Measurements from ENCODE around the gene TSC22D1. TPM values are rescaled to one million over a fixed set of nuclear protein-coding genes. Genes with fewer than 3 reads are reported as not detected.
"Not testable (repeated sequence)": the region's sequence is repeated elsewhere in the genome, so short reads cannot be mapped to it uniquely, and the experiment has no call there.

The TSC22D1 gene
- total RNA-seq, 1 donor from 2014 or later: 70.8 TPM

DNA sequence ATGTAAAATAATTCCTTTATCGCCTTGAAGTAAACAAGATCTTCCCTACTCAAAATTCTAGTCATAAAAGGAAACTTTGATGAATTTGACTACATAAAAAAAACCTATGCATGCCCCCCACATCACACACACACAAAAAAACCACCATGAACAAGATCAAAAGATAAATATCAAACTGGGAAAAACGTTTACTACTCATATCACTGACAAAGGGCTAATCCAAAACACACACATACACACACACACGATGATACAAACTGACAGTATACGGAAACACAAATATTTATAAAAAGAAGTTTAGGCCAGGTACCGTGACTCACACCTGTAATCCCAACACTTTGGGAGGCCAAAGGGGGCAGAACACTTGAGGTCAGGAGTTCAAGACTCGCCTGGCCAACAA lies 61.9 kb downstream of the TSC22D1 start:
- H3K27me3 ChIP-seq (ENCODE audit: control insufficient read depth, insufficient read depth, low read length): no peaks in the 10 kb centered on the region
- H3K36me3 ChIP-seq (ENCODE audit: control insufficient read depth, insufficient read depth, low read length): peaks cover 1% of the 10 kb centered on the region
- FAIRE-seq (no peak), DNase-seq (ENCODE audit: low read depth) (no peak)
- H3K4me3 ChIP-seq (ENCODE audit: low read depth, low read length): no peak overlapping the region
- TF ChIP-seq, protein P1, sequence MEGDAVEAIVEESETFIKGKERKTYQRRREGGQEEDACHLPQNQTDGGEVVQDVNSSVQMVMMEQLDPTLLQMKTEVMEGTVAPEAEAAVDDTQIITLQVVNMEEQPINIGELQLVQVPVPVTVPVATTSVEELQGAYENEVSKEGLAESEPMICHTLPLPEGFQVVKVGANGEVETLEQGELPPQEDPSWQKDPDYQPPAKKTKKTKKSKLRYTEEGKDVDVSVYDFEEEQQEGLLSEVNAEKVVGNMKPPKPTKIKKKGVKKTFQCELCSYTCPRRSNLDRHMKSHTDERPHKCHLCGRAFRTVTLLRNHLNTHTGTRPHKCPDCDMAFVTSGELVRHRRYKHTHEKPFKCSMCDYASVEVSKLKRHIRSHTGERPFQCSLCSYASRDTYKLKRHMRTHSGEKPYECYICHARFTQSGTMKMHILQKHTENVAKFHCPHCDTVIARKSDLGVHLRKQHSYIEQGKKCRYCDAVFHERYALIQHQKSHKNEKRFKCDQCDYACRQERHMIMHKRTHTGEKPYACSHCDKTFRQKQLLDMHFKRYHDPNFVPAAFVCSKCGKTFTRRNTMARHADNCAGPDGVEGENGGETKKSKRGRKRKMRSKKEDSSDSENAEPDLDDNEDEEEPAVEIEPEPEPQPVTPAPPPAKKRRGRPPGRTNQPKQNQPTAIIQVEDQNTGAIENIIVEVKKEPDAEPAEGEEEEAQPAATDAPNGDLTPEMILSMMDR (IDR thresholded peaks at IDR 0.05; ENCODE audit: insufficient read depth, low read length, severe bottlenecking): no peak

DNA sequence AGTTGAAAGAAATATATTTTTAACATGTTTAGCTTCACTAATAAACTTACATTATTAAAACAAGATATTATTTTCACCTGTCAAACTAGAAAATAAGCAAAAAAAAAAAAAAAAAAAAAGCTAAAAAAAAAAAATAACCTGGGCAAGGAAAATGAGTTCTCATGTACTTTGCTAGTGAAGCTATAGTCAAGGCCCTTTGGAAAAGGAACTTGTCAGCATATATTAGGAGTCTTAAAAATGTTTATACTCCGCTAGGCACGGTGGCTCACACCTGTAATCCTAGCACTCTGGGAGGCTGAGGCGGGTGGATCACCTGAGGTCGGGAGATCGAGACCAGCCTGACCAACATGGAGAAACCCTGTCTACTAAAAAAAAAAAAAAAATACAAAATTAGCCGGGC lies 66.3 kb downstream of the TSC22D1 start:
- FAIRE-seq; DNase-seq (ENCODE audit: low read depth): not testable (repeated sequence)

DNA sequence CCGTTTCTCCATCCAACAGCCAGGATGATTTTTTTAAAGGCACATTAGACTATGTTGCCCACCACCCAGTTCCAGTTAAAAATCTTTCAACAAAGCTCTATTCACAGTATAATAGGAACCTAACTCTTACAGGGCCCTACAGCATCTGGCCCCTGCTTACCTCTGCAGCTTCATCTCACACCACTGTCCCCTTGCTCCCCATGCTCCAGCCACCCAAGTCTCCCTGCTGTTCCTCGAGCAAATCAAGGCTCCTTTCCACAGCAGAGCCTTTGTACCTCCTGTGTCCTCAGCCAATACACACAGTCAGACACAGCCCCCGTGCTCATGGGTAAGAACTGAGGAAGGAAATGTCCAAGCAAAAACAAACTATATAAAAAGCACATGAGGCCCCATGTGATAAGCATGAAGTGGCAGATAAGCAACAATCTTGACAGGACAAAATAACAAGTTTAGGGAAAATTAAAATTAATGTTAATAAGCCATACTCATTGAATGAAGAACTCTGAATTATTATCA lies 67.5 kb downstream of the TSC22D1 start:
- peaks cover 1% of the 10 kb centered on the region for H3K36me3 ChIP-seq (ENCODE audit: control insufficient read depth, insufficient read depth, low read length)
- no peak for FAIRE-seq
- TF ChIP-seq, protein P1 (IDR thresholded peaks at IDR 0.05; ENCODE audit: insufficient read depth, low read length, severe bottlenecking): no peak
- no peaks in the 10 kb centered on the region for H3K27me3 ChIP-seq (ENCODE audit: control insufficient read depth, insufficient read depth, low read length)
- H3K4me3 ChIP-seq (ENCODE audit: low read depth, low read length): no peak overlapping the region
- DNase-seq (ENCODE audit: low read depth): no peak

More for the DNA sequence above, 66.3 kb downstream of the TSC22D1 start:
- not testable (repeated sequence) for H3K27me3 ChIP-seq (ENCODE audit: control insufficient read depth, insufficient read depth, low read length); H3K4me3 ChIP-seq (ENCODE audit: low read depth, low read length); H3K36me3 ChIP-seq (ENCODE audit: control insufficient read depth, insufficient read depth, low read length)

DNA sequence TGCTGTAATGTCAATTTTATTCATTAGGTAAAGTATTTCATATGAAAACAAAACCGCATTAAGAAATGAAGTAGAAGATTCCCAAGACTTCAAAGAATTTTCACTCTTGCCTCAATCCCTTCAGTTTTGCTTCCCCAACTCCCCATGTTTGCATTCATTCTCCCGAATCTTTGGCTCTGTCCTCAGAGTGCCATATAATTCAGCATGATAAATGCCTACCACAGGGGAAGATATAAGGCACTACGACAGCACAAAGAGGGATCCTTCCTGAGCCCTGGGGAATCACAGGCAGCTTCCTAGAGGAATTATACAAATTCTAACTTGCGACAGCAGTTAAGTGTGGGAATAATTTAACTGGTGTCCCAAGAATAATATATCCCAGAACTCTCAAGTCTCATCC lies 68.5 kb downstream of the TSC22D1 start:
- H3K4me3 ChIP-seq (ENCODE audit: low read depth, low read length): no peak overlapping the region
- no peak for FAIRE-seq
- TF ChIP-seq, protein P1 (IDR thresholded peaks at IDR 0.05; ENCODE audit: insufficient read depth, low read length, severe bottlenecking): no peak
- no peak for DNase-seq (ENCODE audit: low read depth)
- H3K36me3 ChIP-seq (ENCODE audit: control insufficient read depth, insufficient read depth, low read length): no peaks in the 10 kb centered on the region
- H3K27me3 ChIP-seq (ENCODE audit: control insufficient read depth, insufficient read depth, low read length): no peaks in the 10 kb centered on the region

DNA sequence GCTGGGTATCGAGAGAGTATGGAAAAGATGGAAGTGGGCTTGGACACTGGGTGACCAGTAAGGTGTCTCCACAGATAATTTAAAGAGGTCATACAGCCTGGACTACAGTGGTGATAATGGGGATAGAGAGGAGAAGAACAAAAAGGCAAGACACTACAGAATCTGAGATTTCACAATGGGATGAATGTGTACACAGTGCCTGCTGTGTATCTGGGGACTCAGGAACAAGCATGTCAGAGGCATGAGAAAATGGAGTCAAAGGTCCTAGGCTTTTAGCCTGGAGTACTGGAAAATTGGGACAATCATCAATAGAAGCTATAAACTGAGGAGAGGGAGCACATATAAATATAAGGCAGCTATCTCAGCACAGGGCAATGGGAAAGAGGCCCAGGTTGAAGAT lies 69.4 kb downstream of the TSC22D1 start:
- DNase-seq (ENCODE audit: low read depth) (no peak), FAIRE-seq (no peak)
- no peaks in the 10 kb centered on the region for H3K27me3 ChIP-seq (ENCODE audit: control insufficient read depth, insufficient read depth, low read length)
- TF ChIP-seq, protein P1 (IDR thresholded peaks at IDR 0.05; ENCODE audit: insufficient read depth, low read length, severe bottlenecking): no peak
- no peaks in the 10 kb centered on the region for H3K36me3 ChIP-seq (ENCODE audit: control insufficient read depth, insufficient read depth, low read length)
- H3K4me3 ChIP-seq (ENCODE audit: low read depth, low read length): no peak overlapping the region

DNA sequence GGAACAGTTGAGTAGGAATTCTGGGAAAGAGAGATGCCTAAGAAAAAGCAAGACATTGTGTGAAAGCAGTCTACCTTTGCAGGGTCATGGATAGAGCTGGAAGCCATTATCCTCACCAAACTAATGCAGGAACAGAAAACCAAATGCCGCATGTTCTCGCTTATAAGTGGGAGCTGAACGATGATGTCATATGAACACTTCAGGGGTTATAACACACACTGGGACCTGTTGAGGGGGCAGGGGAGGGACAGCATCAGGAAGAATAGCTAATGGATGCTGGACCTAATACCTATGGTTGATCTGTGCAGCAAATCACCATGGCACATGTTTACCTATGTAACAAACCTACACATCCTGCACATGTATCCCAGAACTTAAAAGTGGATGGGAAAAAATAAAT lies 69.9 kb downstream of the TSC22D1 start:
- Histone ChIP-seq H3K36me3 (ENCODE audit: control insufficient read depth, insufficient read depth, low read length) (no peaks in the 10 kb centered on the region), H3K4me3 (ENCODE audit: low read depth, low read length) (no peak overlapping the region), H3K27me3 (ENCODE audit: control insufficient read depth, insufficient read depth, low read length) (no peaks in the 10 kb centered on the region)
- DNase-seq (ENCODE audit: low read depth) (no peak), FAIRE-seq (no peak)
- TF ChIP-seq, protein P1 (IDR thresholded peaks at IDR 0.05; ENCODE audit: insufficient read depth, low read length, severe bottlenecking): no peak

Data from bronchial epithelial cell (primary cell).